Endothelial cell of umbilical vein (primary cell): ENCODE data around the gene VPREB3.

Experiments used
- EZH2 ChIP-seq: IDR thresholded peaks from 2 replicates; pipeline ENCODE4 v1.6.1; 2012; ENCODE audit warnings: borderline replicate concordance, low read depth, mild to moderate bottlenecking, moderate library complexity, low read length, inconsistent platforms; ENCODE audit not compliant: severe bottlenecking
- FOS ChIP-seq: IDR thresholded peaks from 2 replicates; pipeline ENCODE4 v1.6.1; 2011; ENCODE audit warnings: mild to moderate bottlenecking, low read length, moderate library complexity, borderline replicate concordance; ENCODE audit not compliant: insufficient read depth
- JUN ChIP-seq: IDR thresholded peaks from 2 replicates; pipeline ENCODE4 v1.6.1; 2011; ENCODE audit warnings: borderline replicate concordance, low read depth; ENCODE audit not compliant: insufficient read length, insufficient read depth
- MYC ChIP-seq: IDR thresholded peaks from one replicate; pipeline ENCODE4 v1.6.1; 2011; ENCODE audit warnings: mild to moderate bottlenecking, low read depth, low read length
- POLR2A ChIP-seq: IDR thresholded peaks from 2 replicates; pipeline ENCODE4 v1.6.1; 2012; ENCODE audit warnings: low read depth, mild to moderate bottlenecking, control low read depth, low read length
- POLR2AphosphoS5 ChIP-seq: IDR thresholded peaks from 2 replicates; pipeline ENCODE4 v1.6.1; 2012; ENCODE audit warnings: low read depth, mild to moderate bottlenecking, control low read depth, low read length, moderate library complexity; ENCODE audit not compliant: insufficient read depth
- TF ChIP-seq, protein P1 (sequence below): IDR thresholded peaks from 2 replicates; pipeline ENCODE4 v1.6.1; 2011; ENCODE audit not compliant: insufficient read depth, insufficient read length
- TF ChIP-seq, protein P2 (sequence below), 2 donors: IDR thresholded peaks; 1 replicate in 1 of 2; 2 replicates in 1 of 2; pipeline ENCODE4 v1.5.1; 2011; ENCODE audit warnings: low read length in 2 of 2, mild to moderate bottlenecking in 2 of 2, moderate library complexity in 2 of 2, control low read depth in 1 of 2, inconsistent platforms in 1 of 2, low read depth in 1 of 2; ENCODE audit not compliant: insufficient read depth in 1 of 2; ENCODE audit errors: extremely low read depth in 1 of 2

DNA sequence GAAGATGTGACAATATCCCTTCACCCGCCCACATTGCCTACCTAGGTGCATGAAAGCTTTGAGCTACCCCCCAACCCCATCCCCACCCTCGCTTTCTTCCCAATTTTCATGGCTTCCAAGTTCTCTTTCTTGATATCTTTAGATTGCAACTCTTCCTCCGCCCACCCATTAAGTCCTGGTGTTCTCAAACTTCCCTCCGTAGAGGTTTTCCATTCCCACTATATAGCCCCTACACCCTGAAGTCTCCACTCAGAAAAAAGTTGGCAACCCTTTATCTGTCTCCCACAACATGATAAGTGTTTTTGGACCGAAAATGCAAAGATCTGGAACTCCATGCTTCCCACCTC is 3.9 kb downstream of the VPREB3 start:
- TF ChIP-seq, protein P1, sequence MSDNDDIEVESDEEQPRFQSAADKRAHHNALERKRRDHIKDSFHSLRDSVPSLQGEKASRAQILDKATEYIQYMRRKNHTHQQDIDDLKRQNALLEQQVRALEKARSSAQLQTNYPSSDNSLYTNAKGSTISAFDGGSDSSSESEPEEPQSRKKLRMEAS, result no peak
- TF ChIP-seq, protein P2, sequence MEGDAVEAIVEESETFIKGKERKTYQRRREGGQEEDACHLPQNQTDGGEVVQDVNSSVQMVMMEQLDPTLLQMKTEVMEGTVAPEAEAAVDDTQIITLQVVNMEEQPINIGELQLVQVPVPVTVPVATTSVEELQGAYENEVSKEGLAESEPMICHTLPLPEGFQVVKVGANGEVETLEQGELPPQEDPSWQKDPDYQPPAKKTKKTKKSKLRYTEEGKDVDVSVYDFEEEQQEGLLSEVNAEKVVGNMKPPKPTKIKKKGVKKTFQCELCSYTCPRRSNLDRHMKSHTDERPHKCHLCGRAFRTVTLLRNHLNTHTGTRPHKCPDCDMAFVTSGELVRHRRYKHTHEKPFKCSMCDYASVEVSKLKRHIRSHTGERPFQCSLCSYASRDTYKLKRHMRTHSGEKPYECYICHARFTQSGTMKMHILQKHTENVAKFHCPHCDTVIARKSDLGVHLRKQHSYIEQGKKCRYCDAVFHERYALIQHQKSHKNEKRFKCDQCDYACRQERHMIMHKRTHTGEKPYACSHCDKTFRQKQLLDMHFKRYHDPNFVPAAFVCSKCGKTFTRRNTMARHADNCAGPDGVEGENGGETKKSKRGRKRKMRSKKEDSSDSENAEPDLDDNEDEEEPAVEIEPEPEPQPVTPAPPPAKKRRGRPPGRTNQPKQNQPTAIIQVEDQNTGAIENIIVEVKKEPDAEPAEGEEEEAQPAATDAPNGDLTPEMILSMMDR (IDR thresholded peaks at IDR 0.05; ENCODE audit: extremely low read depth in 1 of 2, insufficient read depth in 1 of 2, low read depth in 1 of 2, low read length in 2 of 2), result no peak
- no peak for TF ChIP-seq EZH2
- no peak for TF ChIP-seq POLR2A
- TF ChIP-seq JUN, result no peak
- TF ChIP-seq FOS, result no peak
- no peak for TF ChIP-seq POLR2AphosphoS5
- no peak for TF ChIP-seq MYC
